Posterior cingulate gyrus (tissue), 11 donors: ENCODE measurements around the gene ACSL4.
"Not testable (repeated sequence)": the region's sequence is repeated elsewhere in the genome, so short reads cannot be mapped to it uniquely, and the experiment has no call there.

Experiments
- DNase-seq, 10 donors: peaks; one replicate each; pipeline versions ENCODE4 v3.0.0 to v3.0.0-alpha.2; 2020 to 2021; ENCODE audit warnings: mixed read lengths in 3 of 10
- intact Hi-C: fragments of 100-400 bp; cut with DNase I; formaldehyde crosslinking; loops from one replicate; pipeline ENCODE4 v1.15.1; 2023

Gene ACSL4

GRCh38 chrX:109732017-109732801 is 848 bp downstream of the ACSL4 start:
- intact Hi-C loops = no loop called here
- no peak for DNase-seq

- intact Hi-C loops = no loop called here
- DNase-seq = no peak
Measured at GRCh38 chrX:109728173-109728535, 4.9 kb downstream of the ACSL4 start.

GRCh38 chrX:109724971-109725370 is 8.1 kb downstream of the ACSL4 start:
- intact Hi-C loops, DNase-seq: not testable (repeated sequence)

GRCh38 chrX:109720947-109721346 is 12.1 kb downstream of the ACSL4 start:
- intact Hi-C loops = no loop called here
- DNase-seq = no peak

GRCh38 chrX:109719264-109719663 is 13.8 kb downstream of the ACSL4 start:
- DNase-seq = no peak
- intact Hi-C loops = no loop called here

GRCh38 chrX:109716431-109717028 is 16.5 kb downstream of the ACSL4 start:
- no peak for DNase-seq
- intact Hi-C loops = no loop called here

- intact Hi-C loops = loop anchor here (5.0 kb wide), 1 partner anchor 143 kb away; no protein-coding TSS in a partner anchor
- no peak for DNase-seq
Measured at GRCh38 chrX:109714340-109714958, 18.6 kb downstream of the ACSL4 start.

GRCh38 chrX:109710181-109710580 is 22.9 kb downstream of the ACSL4 start:
- intact Hi-C loops = loop anchor here (5.0 kb wide), 1 partner anchor 147 kb away; no protein-coding TSS in a partner anchor
- DNase-seq = no peak

GRCh38 chrX:109709129-109709631 is 23.9 kb downstream of the ACSL4 start:
- no peak for DNase-seq

GRCh38 chrX:109707720-109708119 is 25.3 kb downstream of the ACSL4 start:
- intact Hi-C loops = no loop called here
- DNase-seq = no peak

More at GRCh38 chrX:109709129-109709631, 23.9 kb downstream of the ACSL4 start:
- intact Hi-C loops = no loop called here

GRCh38 chrX:109707319-109707718 is 25.7 kb downstream of the ACSL4 start:
- no peak for DNase-seq
- intact Hi-C loops = no loop called here

- intact Hi-C loops = no loop called here
- no peak for DNase-seq
Measured at GRCh38 chrX:109704563-109704962, 28.5 kb downstream of the ACSL4 start.

GRCh38 chrX:109697855-109698254 is 35.2 kb downstream of the ACSL4 start:
- DNase-seq = no peak
- intact Hi-C loops = no loop called here

- intact Hi-C loops = no loop called here
- DNase-seq = no peak
Measured at GRCh38 chrX:109696146-109696740, 36.8 kb downstream of the ACSL4 start.

GRCh38 chrX:109695637-109696036 is 37.4 kb downstream of the ACSL4 start:
- no peak for DNase-seq

GRCh38 chrX:109691752-109692151 is 41.3 kb downstream of the ACSL4 start:
- no peak for DNase-seq
- intact Hi-C loops = no loop called here

More at GRCh38 chrX:109695637-109696036, 37.4 kb downstream of the ACSL4 start:
- intact Hi-C loops = no loop called here

- DNase-seq = no peak
- intact Hi-C loops = no loop called here
Measured at GRCh38 chrX:109691277-109691676, 41.8 kb downstream of the ACSL4 start.

- DNase-seq = no peak
- intact Hi-C loops = no loop called here
Measured at GRCh38 chrX:109687903-109688302, 45.2 kb downstream of the ACSL4 start.

GRCh38 chrX:109685656-109686078 is 47.4 kb downstream of the ACSL4 start:
- DNase-seq = no peak
- intact Hi-C loops = no loop called here

- DNase-seq = no peak
- intact Hi-C loops = no loop called here
Measured at GRCh38 chrX:109684136-109684535, 48.9 kb downstream of the ACSL4 start.

GRCh38 chrX:109681475-109682081 is 51.5 kb downstream of the ACSL4 start:
- intact Hi-C loops = no loop called here
- no peak for DNase-seq
